OCI-LY3 (cell line): ENCODE results near the gene TMEM255A.

ENCODE experiments used
- CTCF ChIP-seq: fragments of 200-600, 300-600 bp; sonication (generic); IDR thresholded peaks from 2 replicates; pipeline ENCODE4 v1.5.1; 2014; ENCODE audit warnings: antibody characterized with exemption, low read length, low read depth
- EZH2phosphoT487 ChIP-seq: fragments of 200-600 bp; shearing (Covaris generic); IDR thresholded peaks from 2 replicates; pipeline ENCODE4 v1.6.1; 2018; ENCODE audit warnings: antibody characterized with exemption, mixed run types, low read depth

- no peak for TF ChIP-seq CTCF
- TF ChIP-seq EZH2phosphoT487: no peak
Observed at GRCh38 chrX:120244395-120244734, 66.9 kb downstream of the TMEM255A start.
